Left ventricle myocardium superior (tissue), 1 donor: Measurements from ENCODE around the gene HINT2. TPM values are rescaled to one million over a fixed set of nuclear protein-coding genes. Genes with fewer than 3 reads are reported as not detected.

ENCODE experiments used
- total RNA-seq: library from RNA; stranded (reverse); fragmentation: NEBNext Ultra II Directional; extraction: Animal tissue kit (Norgen Biotek cat#: 25700); gene quantifications from one replicate; pipeline ENCODE4 v1.2.1, GENCODE V29; 2021
- donor health status: DM: no; HTN: yes; CAD: no; lungs with severe emphysema.

Gene HINT2
- total RNA-seq, 1 donor from 2014 or later: 75.8 TPM

Other genes starting within 250 kb of the HINT2 start
- 28.8 TPM for gene TESK1, start 209.8 kb downstream of the HINT2 start, total RNA-seq
- 0.77 TPM for gene CD72, start 196.6 kb downstream of the HINT2 start, total RNA-seq
- gene SIT1, start 164.1 kb downstream of the HINT2 start, total RNA-seq: 0.32 TPM
- gene RMRP, start 157.0 kb downstream of the HINT2 start, total RNA-seq: 16,495 TPM
- 45.6 TPM for gene CCDC107, start 156.8 kb downstream of the HINT2 start, total RNA-seq
- 0.45 TPM for gene ARHGEF39, start 149.8 kb downstream of the HINT2 start, total RNA-seq
- 0.64 TPM for gene CA9, start 141.1 kb downstream of the HINT2 start, total RNA-seq
- 1,217 TPM for gene TPM2, start 125.1 kb downstream of the HINT2 start, total RNA-seq
- gene TLN1, start 82.8 kb downstream of the HINT2 start, total RNA-seq: 243 TPM
- 19.4 TPM for gene CREB3, start 82.4 kb downstream of the HINT2 start, total RNA-seq
- 90.2 TPM for gene GBA2, start 65.8 kb downstream of the HINT2 start, total RNA-seq
- gene RGP1, start 65.8 kb downstream of the HINT2 start, total RNA-seq: 32.4 TPM
- gene MSMP, start 60.8 kb downstream of the HINT2 start, total RNA-seq: not detected
- 24.6 TPM for gene NPR2, start 23.5 kb downstream of the HINT2 start, total RNA-seq
- gene SPAG8, start 2.8 kb downstream of the HINT2 start, total RNA-seq: 3.2 TPM
- not detected for gene FAM221B, start 13.7 kb upstream of the HINT2 start, total RNA-seq
- gene TMEM8B, start 14.2 kb upstream of the HINT2 start, total RNA-seq: 15.9 TPM
- not detected for gene OR13J1, start 55.4 kb upstream of the HINT2 start, total RNA-seq
- 9.0 TPM for gene HRCT1, start 91.2 kb upstream of the HINT2 start, total RNA-seq
- gene SPAAR, start 94.4 kb upstream of the HINT2 start, total RNA-seq: 9.8 TPM
- not detected for gene OR2S2, start 143.1 kb upstream of the HINT2 start, total RNA-seq
- gene RECK, start 221.9 kb upstream of the HINT2 start, total RNA-seq: 4.5 TPM